ENCODE measurements around the gene SETD2. TPM values are rescaled to one million over a fixed set of nuclear protein-coding genes. Genes with fewer than 3 reads are reported as not detected.

The SETD2 gene
- total and polyA plus RNA-seq, 2 experiments from 2014 or later = 16.7 to 45.2 TPM

- no peak overlapping the region for H3K4me3 Mint-ChIP-seq
- Histone ChIP-seq H3K79me2 (replicated peaks; ENCODE audit: insufficient read depth) (peaks cover 100% of the 10 kb centered on the region), H3K4me3 (peak overlapping the region; percentile 28), H3K9me2 (ENCODE audit: insufficient read depth) (no peaks in the 10 kb centered on the region), H3K27ac (ENCODE audit: low read depth) (no peak overlapping the region), H3F3A (replicated peaks; ENCODE audit: low read depth) (no peaks in the 10 kb centered on the region), H3K4me2 (peak overlapping the region; percentile 71), H3K4me1 (ENCODE audit: insufficient read depth) (peaks cover 20% of the 10 kb centered on the region), H2AFZ (no peak overlapping the region), H3K36me3 (ENCODE audit: insufficient read depth) (no peaks in the 10 kb centered on the region), H3K27me3 (ENCODE audit: insufficient read depth) (no peaks in the 10 kb centered on the region), H4K20me1 (replicated peaks; ENCODE audit: insufficient read depth) (peaks cover 4% of the 10 kb centered on the region)
- H3K27ac Mint-ChIP-seq = no peak overlapping the region; the same call in 1 of the 2 replicates
- peaks cover 2% of the 10 kb centered on the region for H3K27me3 Mint-ChIP-seq (ENCODE audit: insufficient read depth, low read depth, poor library complexity)
- ATAC-seq (no peak), DNase-seq (ENCODE audit: low spot score) (no peak)
- no peaks in the 10 kb centered on the region for H3K9me3 Mint-ChIP-seq
- peaks cover 26% of the 10 kb centered on the region for H3K4me1 Mint-ChIP-seq
- TF ChIP-seq JUNB (IDR thresholded peaks at IDR 0.05; ENCODE audit: unreplicated experiment) (no peak), POLR2AphosphoS5 (IDR thresholded peaks at IDR 0.05; ENCODE audit: low read depth) (no peak), EZH2phosphoT487 (IDR thresholded peaks at IDR 0.05; ENCODE audit: unreplicated experiment) (no peak), CREB1 (CRISPR knock-in tag; IDR thresholded peaks at IDR 0.05; ENCODE audit: low read depth) (no peak), NANOG (IDR thresholded peaks at IDR 0.05; ENCODE audit: borderline replicate concordance) (no peak), CTCF (conservative IDR thresholded peaks at IDR 0.05; ENCODE audit: low read depth in 2 of 2) (no peak), ZNF331 (CRISPR knock-in tag; IDR thresholded peaks at IDR 0.05; ENCODE audit: low read depth) (no peak)
- H3K36me3 Mint-ChIP-seq (ENCODE audit: low read depth) = no peaks in the 10 kb centered on the region
Measured at GRCh38 chr3:47133641-47134040, 30.3 kb downstream of the SETD2 start.

GRCh38 chr3:47130557-47130956, 33.4 kb downstream of the SETD2 start:
- Mint-ChIP-seq H3K9me3 (no peaks in the 10 kb centered on the region), H3K4me3 (no peak overlapping the region), H3K4me1 (peaks cover 16% of the 10 kb centered on the region), H3K27me3 (ENCODE audit: insufficient read depth, low read depth, poor library complexity) (peaks cover 1% of the 10 kb centered on the region), H3K36me3 (ENCODE audit: low read depth) (no peaks in the 10 kb centered on the region), H3K27ac (no peak overlapping the region)
- Histone ChIP-seq H3K4me2 (no peak overlapping the region), H2AFZ (no peak overlapping the region), H3K79me2 (replicated peaks; ENCODE audit: insufficient read depth) (peaks cover 99% of the 10 kb centered on the region), H3K9me2 (ENCODE audit: insufficient read depth) (no peaks in the 10 kb centered on the region), H3K4me3 (no peak overlapping the region), H4K20me1 (replicated peaks; ENCODE audit: insufficient read depth) (peaks cover 11% of the 10 kb centered on the region), H3K36me3 (ENCODE audit: insufficient read depth) (no peaks in the 10 kb centered on the region), H3K27ac (ENCODE audit: low read depth) (no peak overlapping the region), H3K27me3 (ENCODE audit: insufficient read depth) (no peaks in the 10 kb centered on the region), H3F3A (replicated peaks; ENCODE audit: low read depth) (no peaks in the 10 kb centered on the region), H3K4me1 (ENCODE audit: insufficient read depth) (peaks cover 16% of the 10 kb centered on the region)
- no peak for DNase-seq (ENCODE audit: low spot score)
- no peak for ATAC-seq
- no peak for TF ChIP-seq CREB1 (CRISPR knock-in tag; IDR thresholded peaks at IDR 0.05; ENCODE audit: low read depth)
- no peak for TF ChIP-seq ZNF114 (CRISPR knock-in tag; IDR thresholded peaks at IDR 0.05)
- no peak for TF ChIP-seq POLR2AphosphoS5 (IDR thresholded peaks at IDR 0.05; ENCODE audit: low read depth)
- no peak for TF ChIP-seq ETS1 (IDR thresholded peaks at IDR 0.05)

All from GM23338 (cell line).